H1 (cell line): ENCODE data around the gene NOTCH4. TPM values are rescaled to one million over a fixed set of nuclear protein-coding genes. Genes with fewer than 3 reads are reported as not detected.

Experiments
- CTCF ChIA-PET: fragments of 300-600 bp; sonication (Branson Sonifier 250); formaldehyde crosslinking; loops from one replicate; lab custom pipeline; 2021; ENCODE audit not compliant: partially characterized antibody; lab: Charles Lee
- POLR2A ChIA-PET: fragments of 300-600 bp; sonication (Branson Sonifier 250); formaldehyde crosslinking; loops from one replicate; lab custom pipeline; 2021; ENCODE audit warnings: inconsistent platforms; ENCODE audit not compliant: partially characterized antibody; lab: Charles Lee
- DNase-seq, 2 experiments: peaks; one replicate each; pipeline versions ENCODE4 v3.0.0 to v3.0.0-alpha.2; 2010 to 2022; ENCODE audit warnings: low spot score in 2 of 2, low read depth in 1 of 2, mixed read lengths in 1 of 2
- FAIRE-seq: peaks from 2 replicates; lab custom pipeline; 2011; peaks lifted over from hg19 to GRCh38; lab: Jason Lieb, UNC
- H2AFZ ChIP-seq: 2 replicates; pipeline ENCODE4 v1.8.1; 2012; ENCODE audit warnings: low read length, inconsistent platforms
- H2AK5ac ChIP-seq: 2 replicates; pipeline ENCODE4 v1.6.1; 2013; ENCODE audit warnings: low read depth, low read length
- H2BK120ac ChIP-seq: replicated peaks from 2 replicates; pipeline ENCODE3; 2013; ENCODE audit warnings: low read depth, low read length, inconsistent platforms
- H2BK12ac ChIP-seq: 2 replicates; pipeline ENCODE4 v1.6.1; 2013; ENCODE audit warnings: low read depth, low read length
- H2BK15ac ChIP-seq: 2 replicates; pipeline ENCODE4 v1.6.1; 2013; ENCODE audit warnings: low read length
- H2BK20ac ChIP-seq: 2 replicates; pipeline ENCODE4 v1.6.1; 2013; ENCODE audit warnings: low read length
- H2BK5ac ChIP-seq: 2 replicates; pipeline ENCODE4 v1.6.1; 2013; ENCODE audit warnings: low read depth, low read length
- H3K14ac ChIP-seq: 2 replicates; pipeline ENCODE4 v1.6.1; 2013; ENCODE audit warnings: inconsistent platforms; ENCODE audit not compliant: insufficient read length
- H3K18ac ChIP-seq: 2 replicates; pipeline ENCODE4 v1.6.1; 2013; ENCODE audit warnings: low read length; ENCODE audit errors: extremely low read depth
- H3K23ac ChIP-seq: 2 replicates; pipeline ENCODE4 v1.6.1; 2013; ENCODE audit warnings: inconsistent platforms; ENCODE audit not compliant: insufficient read length
- H3K23me2 ChIP-seq: 2 replicates; pipeline ENCODE4 v1.6.1; 2013; ENCODE audit warnings: low read depth, low read length
- H3K27ac ChIP-seq: 2 replicates; pipeline ENCODE4 v1.6.1; 2011; ENCODE audit warnings: low read depth, low read length, inconsistent platforms
- H3K27me3 ChIP-seq, 4 experiments: replicated peaks in 1 of 4; 1 replicate in 1 of 4; 2 replicates in 3 of 4; pipeline versions ENCODE4 v1.6.1 to v1.8.1; 2011 to 2013; ENCODE audit warnings: low read length in 3 of 4, mild to moderate bottlenecking in 3 of 4, inconsistent platforms in 2 of 4, mixed read lengths in 2 of 4, moderate library complexity in 1 of 4; ENCODE audit not compliant: control insufficient read depth in 3 of 4, insufficient read depth in 3 of 4; ENCODE audit errors: extremely low read depth in 1 of 4
- H3K36me3 ChIP-seq, 4 experiments: 2 replicates each; pipeline versions ENCODE4 v1.6.1 to v1.8.1; 2011 to 2013; ENCODE audit warnings: mild to moderate bottlenecking in 4 of 4, low read length in 3 of 4, moderate library complexity in 2 of 4, control low read depth in 1 of 4, inconsistent platforms in 1 of 4; ENCODE audit not compliant: insufficient read depth in 4 of 4, control insufficient read depth in 2 of 4
- H3K4ac ChIP-seq: replicated peaks from 2 replicates; pipeline ENCODE3; 2013; ENCODE audit warnings: low read length, low read depth, mixed read lengths, inconsistent platforms; ENCODE audit not compliant: insufficient read length
- H3K4me1 ChIP-seq, 4 experiments: replicated peaks in 1 of 4; 1 replicate in 1 of 4; 2 replicates in 3 of 4; pipeline versions ENCODE4 v1.6.1 to v1.8.1; 2011 to 2013; ENCODE audit warnings: low read length in 3 of 4, inconsistent platforms in 2 of 4, mixed read lengths in 1 of 4; ENCODE audit not compliant: insufficient read depth in 4 of 4, control insufficient read depth in 3 of 4
- H3K4me2 ChIP-seq, 2 experiments: 2 replicates each; pipeline versions ENCODE4 v1.6.1 to v1.8.1; 2011 to 2013; ENCODE audit warnings: low read depth in 2 of 2, low read length in 2 of 2, control low read depth in 1 of 2, inconsistent platforms in 1 of 2, mild to moderate bottlenecking in 1 of 2; ENCODE audit not compliant: insufficient read depth in 1 of 2
- H3K4me3 ChIP-seq, 4 experiments: fragments of 200-600, 300-600 bp in 1 of 4; sonication (generic), shearing (Covaris generic), sonication (Bioruptor Twin) in 1 of 4; 2 replicates each; pipeline versions ENCODE4 v1.5.1 to v1.8.1; 2011 to 2016; ENCODE audit warnings: low read length in 4 of 4, low read depth in 3 of 4, control low read depth in 2 of 4, inconsistent platforms in 2 of 4, mild to moderate bottlenecking in 2 of 4, mixed read lengths in 1 of 4, moderate library complexity in 1 of 4; ENCODE audit not compliant: insufficient read depth in 2 of 4; ENCODE audit errors: extremely low read depth in 1 of 4
- H3K56ac ChIP-seq: replicated peaks from 2 replicates; pipeline ENCODE3; 2013; ENCODE audit warnings: low read depth, mild to moderate bottlenecking, mixed read lengths, low read length, inconsistent platforms; ENCODE audit not compliant: insufficient read length
- H3K79me1 ChIP-seq: 2 replicates; pipeline ENCODE4 v1.6.1; 2013; ENCODE audit warnings: low read depth, low read length, control low read depth
- H3K79me2 ChIP-seq, 2 experiments: 2 replicates each; pipeline versions ENCODE4 v1.6.1 to v1.8.1; 2012 to 2013; ENCODE audit warnings: low read length in 2 of 2, mild to moderate bottlenecking in 2 of 2, inconsistent platforms in 1 of 2; ENCODE audit not compliant: insufficient read depth in 2 of 2, control insufficient read depth in 1 of 2
- H3K9ac ChIP-seq, 4 experiments: replicated peaks in 1 of 4; 1 replicate in 1 of 4; 2 replicates in 3 of 4; pipeline versions ENCODE4 v1.6.1 to v1.8.1; 2011 to 2013; ENCODE audit warnings: low read depth in 3 of 4, low read length in 3 of 4, control low read depth in 2 of 4, mild to moderate bottlenecking in 2 of 4, moderate library complexity in 2 of 4, inconsistent platforms in 1 of 4; ENCODE audit errors: extremely low read depth in 1 of 4
- H3K9me3 ChIP-seq, 2 experiments: 2 replicates each; pipeline versions ENCODE4 v1.6.1 to v1.8.1; 2012 to 2013; ENCODE audit warnings: mild to moderate bottlenecking in 2 of 2, moderate library complexity in 2 of 2, control low read depth in 1 of 2, inconsistent platforms in 1 of 2, low read depth in 1 of 2, low read length in 1 of 2, mixed read lengths in 1 of 2; ENCODE audit not compliant: insufficient read depth in 2 of 2
- H4K20me1 ChIP-seq, 2 experiments: replicated peaks in 1 of 2; 2 replicates each; pipeline versions ENCODE3 to v1.8.1; 2011 to 2013; ENCODE audit warnings: inconsistent platforms in 2 of 2, low read length in 2 of 2, mild to moderate bottlenecking in 1 of 2; ENCODE audit not compliant: insufficient read depth in 2 of 2, control insufficient read depth in 1 of 2
- H4K5ac ChIP-seq: 2 replicates; pipeline ENCODE4 v1.6.1; 2013; ENCODE audit warnings: low read length, low read depth, mixed read lengths, inconsistent platforms; ENCODE audit not compliant: insufficient read length
- H4K8ac ChIP-seq: 2 replicates; pipeline ENCODE4 v1.8.0; 2013; ENCODE audit warnings: mild to moderate bottlenecking, moderate library complexity, low read length, inconsistent platforms; ENCODE audit not compliant: insufficient read depth; ENCODE audit errors: extremely low read depth
- H4K91ac ChIP-seq: replicated peaks from 2 replicates; pipeline ENCODE3; 2013; ENCODE audit warnings: low read length, mixed read lengths, inconsistent platforms; ENCODE audit not compliant: insufficient read length
- SP1 ChIP-seq: IDR thresholded peaks from 2 replicates; pipeline ENCODE4 v1.6.1; 2011; ENCODE audit warnings: low read depth, low read length
- WGBS, 2 experiments: shearing (Covaris generic) in 1 of 2; methylation state at CpG; one replicate each; pipeline versions ENCODE4 v1.1.6 to v1.1.7; 2013 to 2015; ENCODE audit warnings: low lambda C conversion rate in 2 of 2, mixed read lengths in 2 of 2, inconsistent platforms in 1 of 2, low coverage in 1 of 2, missing lambda C conversion rate in 1 of 2; ENCODE audit not compliant: insufficient replicate concordance in 2 of 2, insufficient coverage in 1 of 2, insufficient read length in 1 of 2; ENCODE audit errors: extremely low coverage in 1 of 2, missing lambda C conversion rate in 1 of 2; 5-methylcytosine and 5-hydroxymethylcytosine counted together
- polyA plus RNA-seq, 7 experiments: library from polyadenylated mRNA; depleted of rRNA in 3 of 7; stranded (reverse) in 5 of 7; unstranded in 2 of 7; fragments of >200 nt in 5 of 7; fragments of 200-250 nt in 2 of 7; gene quantifications; 1 replicate in 5 of 7; 2 replicates in 1 of 7; 4 replicates in 1 of 7; pipeline versions ENCODE4 v1.2.1 to v1.2.3, GENCODE V29; 2011 to 2013; ENCODE audit warnings: missing spikeins in 2 of 7, mixed read lengths in 2 of 7
- total RNA-seq: library from RNA; stranded (reverse); fragmentation: NEBNext Ultra II Directional; extraction: Animal tissue kit (Norgen Biotek cat#: 25700); gene quantifications from 2 replicates; pipeline ENCODE4 v1.2.1, GENCODE V29; 2021

NOTCH4 gene
- total and polyA plus RNA-seq, 2 of the 8 experiments (the other 6 are each of a cell fraction or from before 2014, with no cell fraction given), result 1.9 to 2.8 TPM

DNA sequence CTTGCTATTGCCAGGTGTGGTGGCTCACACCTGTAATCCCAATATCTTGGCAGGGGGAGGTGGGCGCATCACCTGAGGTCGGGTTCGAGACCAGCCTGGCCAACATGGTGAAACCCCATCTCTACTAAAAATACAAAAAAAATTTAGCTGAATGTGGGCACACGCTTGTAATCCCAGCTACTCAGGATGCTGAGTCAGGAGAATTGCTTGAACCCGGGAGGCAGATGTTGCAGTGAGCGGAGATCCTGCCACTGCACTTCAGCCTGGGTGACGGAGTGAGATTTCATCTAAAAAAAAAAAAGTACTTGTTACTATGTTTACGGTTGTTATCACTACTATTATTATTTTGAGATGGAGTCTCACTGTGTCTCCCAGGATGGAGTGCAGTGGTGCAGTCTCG, 67.0 kb downstream of the NOTCH4 start:
- 0 out of 2 replicates have a peak, but pooled peaks cover 3% of the 10 kb centered on the region for H3K79me1 ChIP-seq
- H3K36me3 ChIP-seq, result peaks cover 4 to 14% (median 10%) of the 10 kb centered on the region in 4 experiments; a peak in 6 of 8 replicates
- H3K27me3 ChIP-seq, result peaks cover under 1 to 13% (median 10%) of the 10 kb centered on the region in 4 experiments; a peak in 6 of 7 replicates
- DNase-seq (no peak), FAIRE-seq (no peak)
- H2AK5ac ChIP-seq, result no peak overlapping the region
- no peak overlapping the region for H2BK5ac ChIP-seq
- no peak overlapping the region for H3K4me3 ChIP-seq
- no peak overlapping the region for H2AFZ ChIP-seq
- no peak overlapping the region for H3K14ac ChIP-seq
- no peak overlapping the region for H3K4me2 ChIP-seq
- peaks cover 0 to 5% of the 10 kb centered on the region in 2 experiments; a peak in 1 of 4 replicates for H3K79me2 ChIP-seq
- no peak overlapping the region for H3K18ac ChIP-seq
- 95% methylated on average over 9 of the region's 9 CpGs; no CpG with 5 or more reads in 1 of the 2 experiments for WGBS, 2 experiments
- H2BK120ac ChIP-seq, result no peak overlapping the region
- peaks cover 18% of the 10 kb centered on the region for H3K23me2 ChIP-seq
- ChIA-PET CTCF (no interaction called here), POLR2A (interaction anchor here (1.4 kb wide), 1 partner anchor 9 kb away, joined by 3 read pairs; no protein-coding TSS in a partner anchor)
- H3K27ac ChIP-seq, result no peak overlapping the region
- no peak overlapping the region for H2BK15ac ChIP-seq
- H3K23ac ChIP-seq, result no peak overlapping the region
- H2BK20ac ChIP-seq, result no peak overlapping the region
- no peaks in the 10 kb centered on the region for H3K9me3 ChIP-seq
- no peak overlapping the region for H4K5ac ChIP-seq
- no peak overlapping the region for H4K91ac ChIP-seq
- H4K8ac ChIP-seq, result no peak overlapping the region
- H3K4me1 ChIP-seq, result peaks cover 4 to 13% (median 6%) of the 10 kb centered on the region in 4 experiments
- H3K56ac ChIP-seq, result no peak overlapping the region
- H3K4ac ChIP-seq, result no peak overlapping the region
- H3K9ac ChIP-seq, result no peak overlapping the region
- H2BK12ac ChIP-seq, result no peak overlapping the region
- H4K20me1 ChIP-seq, result no peaks in the 10 kb centered on the region
- TF ChIP-seq SP1, result no peak
